ENCODE measurements around the gene ATG4C.
"Not testable (repeated sequence)": the region's sequence is repeated elsewhere in the genome, so short reads cannot be mapped to it uniquely, and the experiment has no call there.

DNA sequence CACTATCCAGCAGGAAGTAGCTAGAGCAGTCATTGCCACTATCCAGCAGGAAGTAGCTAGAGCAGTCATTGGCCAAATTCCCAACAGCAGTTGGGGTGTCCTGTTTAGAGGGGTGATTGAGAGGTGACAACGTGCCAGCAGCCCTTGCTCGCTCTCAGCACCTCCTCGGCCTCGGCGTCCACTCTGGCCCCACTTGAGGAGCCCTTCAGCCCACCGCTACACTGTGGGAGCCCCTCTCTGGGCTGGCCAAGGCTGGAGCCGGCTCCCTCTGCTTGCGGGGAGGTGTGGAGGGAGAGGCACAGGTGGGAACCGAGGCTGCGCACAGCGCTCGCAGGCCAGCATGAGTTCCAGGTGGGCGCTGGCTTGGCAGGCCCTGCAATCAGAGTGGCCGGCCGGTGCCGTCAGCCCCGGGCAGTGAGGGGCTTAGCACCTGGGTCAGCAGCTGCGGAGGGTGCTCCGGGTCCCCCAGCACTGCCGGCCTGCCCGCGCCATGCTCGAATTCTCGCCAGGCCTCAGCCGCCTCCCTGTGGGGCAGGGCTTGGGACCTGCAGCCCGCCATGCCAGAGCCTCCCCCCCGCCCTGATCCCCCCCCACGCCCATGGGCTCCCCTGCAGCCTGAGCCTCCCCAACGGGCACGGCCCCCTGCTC lies 22.6 kb upstream of the ATG4C start:
- TF ChIP-seq EZH2 (IDR thresholded peaks at IDR 0.05; ENCODE audit: insufficient read depth, poor library complexity, severe bottlenecking); EZH2phosphoT487 (IDR thresholded peaks at IDR 0.05; ENCODE audit: insufficient read depth, low read depth): not testable (repeated sequence)

Data from GM23248 (cell line).